Measurements from ENCODE around the gene BRK1.
"Not testable (repeated sequence)": the region's sequence is repeated elsewhere in the genome, so short reads cannot be mapped to it uniquely, and the experiment has no call there.

BRK1 gene

DNA sequence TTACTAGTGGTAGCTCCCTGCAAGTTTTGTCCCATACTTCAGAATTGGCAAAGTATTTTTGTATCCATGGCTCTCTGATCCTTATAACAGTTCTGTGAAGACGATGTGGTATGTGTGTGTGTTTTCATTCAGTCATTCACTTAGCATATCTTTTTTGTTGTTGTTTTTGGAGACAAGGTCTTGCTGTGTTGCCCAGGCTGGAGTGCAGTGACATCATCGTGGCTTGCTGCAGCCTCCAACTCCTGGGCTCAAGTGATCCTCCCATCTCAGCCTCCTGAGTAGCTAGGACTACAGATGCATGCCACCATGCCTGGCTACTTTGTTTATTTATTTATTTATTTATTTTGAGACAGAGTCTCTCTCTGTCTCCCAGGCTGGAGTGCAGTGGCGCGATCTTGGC is 60.7 kb downstream of the BRK1 start:
- not testable (repeated sequence) for DNase-seq (ENCODE audit: low read depth, low spot score)

Data from iPS DF 19.7 (cell line).